IPS DF 19.7 (cell line): ENCODE measurements around the gene TGM6.

Experiments used
- DNase-seq: peaks from one replicate; pipeline ENCODE4 v3.0.0-alpha.2; 2013; ENCODE audit warnings: low read depth, low spot score

TGM6 gene

DNA sequence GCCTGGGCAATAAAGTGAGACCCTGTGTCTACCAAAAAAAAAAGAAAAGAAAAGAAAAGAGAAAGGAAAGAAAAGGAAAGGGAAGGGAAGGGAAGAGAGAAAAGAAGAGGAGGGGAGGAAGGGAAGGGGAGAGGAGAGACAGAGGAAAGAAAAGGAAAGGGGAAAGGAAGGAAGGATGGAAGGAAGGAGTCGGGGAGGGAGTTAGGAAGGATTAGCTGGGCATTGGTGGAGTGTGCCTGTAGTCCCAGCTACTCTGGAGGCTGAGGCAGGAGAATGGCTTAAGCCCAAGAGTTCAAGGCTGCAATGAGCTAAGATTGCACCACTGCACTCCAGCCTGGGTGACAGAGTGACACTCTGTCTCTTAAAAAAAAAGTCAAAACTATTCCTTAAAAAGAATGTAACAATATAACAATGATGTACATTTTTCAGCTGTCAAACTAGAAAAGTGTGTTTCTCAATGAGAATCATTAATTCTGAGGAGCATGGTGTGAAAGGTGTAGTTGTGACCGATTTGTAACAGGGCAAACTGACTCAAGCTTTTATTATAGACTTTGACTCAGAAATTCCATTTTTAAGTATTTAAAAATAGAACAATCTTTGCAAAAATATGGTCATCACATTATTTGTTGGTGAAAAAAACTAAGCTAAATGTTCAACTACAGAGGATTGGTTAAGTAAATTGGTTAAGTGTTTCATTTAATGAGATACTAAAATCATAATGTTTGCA, 75.2 kb downstream of the TGM6 start:
- DNase-seq, result no peak

DNA sequence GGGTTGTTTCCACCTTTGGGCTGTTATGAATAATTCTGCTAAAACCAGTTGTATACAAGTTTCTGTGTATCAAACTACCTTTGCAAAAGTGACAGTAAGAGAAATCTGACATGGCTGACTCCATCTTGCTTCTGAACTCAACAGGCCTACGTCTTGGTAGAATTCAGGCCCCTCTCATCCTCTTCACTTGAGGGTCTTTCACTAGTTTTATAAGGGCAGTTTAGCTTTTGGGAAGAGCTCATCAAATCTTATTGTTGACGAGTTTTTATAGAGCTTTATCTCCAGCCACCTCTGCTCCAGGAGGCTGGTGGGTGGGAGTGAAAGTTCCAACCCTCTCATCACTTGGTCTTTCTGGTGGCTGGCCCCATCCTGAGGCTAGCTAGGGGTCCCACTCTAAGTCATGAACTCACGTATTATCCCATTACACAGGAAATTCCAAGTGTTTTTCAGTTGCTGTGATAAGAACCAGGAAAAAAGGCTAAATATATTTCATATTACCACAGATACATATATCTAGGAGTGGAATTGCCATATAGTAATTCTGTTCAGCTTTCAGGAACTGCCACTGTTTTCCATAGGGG, 78.3 kb downstream of the TGM6 start:
- DNase-seq, result no peak

DNA sequence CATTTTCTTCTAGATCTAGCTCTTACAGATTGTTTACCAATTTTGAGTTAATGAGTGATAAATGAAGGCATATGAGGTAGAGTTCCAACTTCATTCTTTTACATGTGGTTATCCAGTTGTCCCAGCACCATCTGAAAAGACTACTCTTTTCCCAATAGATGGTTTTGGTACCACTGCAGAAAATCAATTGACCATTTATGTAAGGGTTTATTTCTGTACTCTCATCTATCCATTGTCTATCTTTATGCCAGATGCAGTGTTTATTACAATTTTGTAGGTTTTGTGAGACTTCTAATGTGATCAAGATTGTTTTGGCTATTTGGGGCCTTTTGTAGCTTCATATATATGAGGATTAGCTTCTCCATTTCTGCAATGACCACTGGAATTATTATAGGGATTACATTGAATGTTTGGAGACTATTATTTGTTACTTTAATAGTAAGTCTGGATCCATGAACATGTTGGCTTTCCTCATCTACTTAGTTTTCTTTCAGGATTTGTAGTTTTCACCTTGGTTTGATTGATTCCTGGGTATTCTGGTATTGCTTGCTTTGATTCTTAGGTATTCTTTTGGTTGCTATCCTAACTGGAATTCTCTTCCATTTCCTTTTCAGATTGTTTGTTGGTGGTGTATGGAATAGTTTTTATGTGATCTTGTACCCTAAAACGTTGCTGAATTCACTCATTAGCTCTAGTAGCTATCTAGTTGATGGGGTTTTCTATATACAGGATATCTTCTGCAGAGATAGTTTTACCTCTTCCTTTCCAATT, 79.5 kb downstream of the TGM6 start:
- no peak for DNase-seq

DNA sequence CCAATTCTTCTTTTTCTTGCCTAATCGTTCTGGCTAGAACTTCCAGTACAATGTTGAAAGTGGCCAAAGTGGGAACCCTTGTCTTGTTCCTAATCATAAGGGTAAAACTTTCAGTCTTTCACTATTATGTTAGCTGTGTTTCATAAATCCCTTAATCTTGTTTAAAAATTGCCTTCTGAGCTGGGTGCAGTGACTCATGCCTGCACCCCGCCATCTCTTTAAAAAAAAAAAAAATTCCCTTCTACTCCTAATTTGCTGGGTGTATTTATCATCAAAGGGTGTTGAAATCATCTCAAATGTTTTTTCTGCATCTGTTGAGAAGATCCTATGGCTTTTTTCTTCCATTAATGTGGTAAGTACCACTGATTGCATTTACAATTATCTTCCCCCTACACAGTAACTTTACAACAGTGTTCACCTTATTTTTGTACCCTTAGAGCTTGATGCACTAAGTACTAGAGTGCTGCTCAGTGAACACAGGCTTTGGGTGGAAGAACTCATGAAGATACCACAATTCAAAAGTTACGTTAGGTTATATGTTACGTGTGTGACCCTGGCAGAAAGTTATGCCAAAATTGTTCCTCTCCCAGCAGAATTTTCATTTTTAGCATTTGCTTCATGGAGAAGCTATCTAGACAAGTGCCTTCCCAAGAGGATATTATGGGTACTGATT, 80.2 kb downstream of the TGM6 start:
- no peak for DNase-seq

DNA sequence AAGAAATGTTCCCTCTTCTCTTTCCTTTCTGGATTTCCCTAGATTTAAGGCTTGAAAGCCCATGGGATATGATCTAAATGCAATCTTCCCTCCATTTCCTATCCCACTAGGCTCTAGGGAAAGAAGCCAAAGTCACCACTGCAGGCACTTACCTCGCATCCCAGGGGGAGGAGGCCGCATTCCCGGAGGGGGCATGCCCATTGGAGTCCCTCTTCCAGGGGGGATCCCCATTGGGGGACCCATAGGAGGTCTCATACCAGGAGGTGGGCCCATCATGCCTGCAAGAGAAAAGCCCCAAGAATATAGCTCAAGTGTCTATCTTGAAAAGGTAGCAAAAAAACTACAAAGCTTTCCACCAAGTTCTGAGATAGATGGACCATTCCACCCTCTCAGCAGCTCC, 81.8 kb downstream of the TGM6 start:
- no peak for DNase-seq

DNA sequence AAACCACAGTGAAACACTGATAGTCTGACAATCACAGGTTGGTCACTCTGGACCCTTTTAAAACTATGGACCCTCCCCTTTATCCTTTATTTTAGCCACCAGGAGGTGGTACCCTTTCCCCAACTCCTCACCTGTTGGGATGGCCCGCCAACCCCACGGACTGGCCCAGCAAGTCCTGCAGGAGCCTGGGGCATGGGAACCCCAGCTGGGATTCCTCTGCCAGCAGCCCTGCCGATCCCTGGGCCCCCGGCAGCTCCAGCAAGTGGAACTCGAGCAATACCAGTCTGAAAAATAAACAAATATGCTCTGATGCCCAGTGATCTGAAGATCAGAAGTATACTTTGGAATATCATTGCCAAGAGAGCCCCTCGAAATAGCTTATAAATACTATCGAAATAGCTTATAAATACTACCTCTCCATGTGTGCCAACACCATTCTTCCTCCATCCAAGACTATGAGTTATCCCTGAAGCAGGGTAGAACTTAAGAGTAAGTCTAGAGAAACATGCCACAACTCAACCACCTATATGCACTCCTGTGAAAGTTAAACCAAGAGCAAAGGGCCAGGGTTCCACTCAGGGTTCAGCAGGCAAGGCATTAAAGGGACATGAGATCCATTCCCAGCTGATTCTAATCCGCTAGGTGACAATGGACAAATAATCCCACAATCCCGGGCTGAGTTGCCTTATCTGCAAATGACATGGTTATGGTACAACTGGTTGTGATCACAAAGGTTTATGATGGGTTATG, 83.1 kb downstream of the TGM6 start:
- DNase-seq, result no peak

DNA sequence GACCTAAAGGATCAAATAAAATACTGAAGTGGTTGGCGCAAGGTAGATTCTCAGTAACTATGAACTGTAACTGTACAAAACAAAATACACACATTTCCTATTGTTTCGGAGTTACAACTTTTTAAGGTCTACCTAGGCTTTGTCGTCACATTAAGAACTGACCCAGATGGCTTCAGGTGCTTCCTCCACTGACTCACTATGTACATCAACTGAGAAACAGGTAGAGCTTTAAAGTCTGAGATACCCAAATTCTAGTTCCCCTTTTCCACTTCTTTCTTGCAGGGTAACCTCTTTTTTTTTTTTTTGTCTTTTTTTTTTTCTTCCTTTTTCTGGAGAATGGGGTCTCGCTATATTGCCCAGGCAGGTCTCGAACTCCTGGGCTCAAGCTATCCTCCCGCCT, 84.4 kb downstream of the TGM6 start:
- no peak for DNase-seq

DNA sequence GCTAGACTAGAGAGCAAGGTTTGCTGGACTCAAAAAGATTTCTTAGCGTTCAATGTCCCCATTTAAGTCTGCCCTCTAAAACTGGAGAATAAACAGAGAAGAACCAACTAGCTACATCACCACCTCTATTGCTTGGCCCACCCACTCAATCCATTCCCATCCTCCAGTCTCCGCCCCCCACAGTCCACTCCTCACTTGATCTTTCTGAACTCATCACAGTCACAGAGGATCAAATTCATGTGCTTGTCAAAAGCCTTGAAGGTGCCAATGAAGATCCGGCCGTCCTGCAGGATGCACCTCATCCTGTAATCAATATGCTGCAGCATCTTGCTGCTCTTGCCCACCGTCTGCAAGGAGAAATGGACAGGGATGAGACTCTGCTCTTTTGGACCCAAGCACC, 86.7 kb downstream of the TGM6 start:
- DNase-seq, result no peak

DNA sequence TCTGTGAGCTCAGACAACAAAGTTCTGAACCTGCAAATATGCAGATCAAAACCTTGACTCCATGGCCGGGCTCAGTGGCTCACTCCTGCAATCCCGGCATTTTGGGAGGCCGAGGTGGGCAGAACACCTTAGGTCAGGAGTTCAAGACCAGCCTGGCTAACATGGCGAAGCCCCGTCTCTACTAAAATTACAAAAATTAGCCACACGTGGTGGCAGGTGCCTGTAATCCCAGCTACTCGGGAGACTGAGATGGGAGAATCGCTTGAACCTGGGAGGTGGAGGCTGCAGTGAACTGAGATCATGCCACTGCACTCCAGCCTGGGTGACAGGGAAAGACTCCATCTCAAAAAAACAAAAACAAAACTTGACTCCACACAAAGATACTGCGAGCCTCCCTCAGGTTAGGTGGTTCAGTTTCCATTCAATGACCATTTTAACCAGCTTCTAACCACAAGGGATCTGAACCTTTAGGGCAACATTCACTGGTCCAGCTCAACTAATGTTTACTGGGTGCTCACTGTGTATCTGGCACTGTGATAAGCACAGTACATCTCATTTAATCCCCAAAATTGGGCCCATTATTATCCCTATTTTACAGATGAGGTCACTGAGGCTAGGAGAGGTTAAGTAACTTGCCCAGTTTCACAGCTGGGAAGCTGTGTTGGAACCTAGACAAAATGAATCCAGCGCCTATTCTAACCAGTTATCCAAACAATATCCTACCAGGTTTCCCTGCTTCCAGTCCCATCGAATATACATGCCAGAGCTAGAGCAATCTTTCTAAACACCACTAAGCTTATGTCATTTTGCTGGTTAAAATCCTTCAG, 88.1 kb downstream of the TGM6 start:
- DNase-seq, result no peak

DNA sequence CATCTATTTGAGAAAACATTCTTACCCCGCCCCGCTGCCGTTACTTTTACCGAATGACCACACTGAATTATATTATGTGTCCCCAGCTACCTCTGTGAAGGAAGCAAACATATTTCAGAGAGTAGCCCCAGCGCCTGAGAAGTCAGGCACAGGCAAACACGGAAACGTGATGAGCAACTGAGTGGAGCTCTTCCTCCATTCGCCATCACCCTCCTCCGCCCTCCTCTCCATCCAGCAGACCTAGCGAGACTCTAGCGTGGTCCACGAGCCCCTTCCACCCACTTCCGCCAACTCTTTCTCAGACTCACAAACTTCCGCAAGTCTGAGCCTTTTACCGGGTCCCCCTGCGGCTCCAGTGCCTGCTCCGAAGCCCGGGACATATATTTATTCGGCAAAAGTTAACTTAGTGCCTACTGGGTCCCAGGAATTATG, 89.3 kb downstream of the TGM6 start:
- no peak for DNase-seq

DNA sequence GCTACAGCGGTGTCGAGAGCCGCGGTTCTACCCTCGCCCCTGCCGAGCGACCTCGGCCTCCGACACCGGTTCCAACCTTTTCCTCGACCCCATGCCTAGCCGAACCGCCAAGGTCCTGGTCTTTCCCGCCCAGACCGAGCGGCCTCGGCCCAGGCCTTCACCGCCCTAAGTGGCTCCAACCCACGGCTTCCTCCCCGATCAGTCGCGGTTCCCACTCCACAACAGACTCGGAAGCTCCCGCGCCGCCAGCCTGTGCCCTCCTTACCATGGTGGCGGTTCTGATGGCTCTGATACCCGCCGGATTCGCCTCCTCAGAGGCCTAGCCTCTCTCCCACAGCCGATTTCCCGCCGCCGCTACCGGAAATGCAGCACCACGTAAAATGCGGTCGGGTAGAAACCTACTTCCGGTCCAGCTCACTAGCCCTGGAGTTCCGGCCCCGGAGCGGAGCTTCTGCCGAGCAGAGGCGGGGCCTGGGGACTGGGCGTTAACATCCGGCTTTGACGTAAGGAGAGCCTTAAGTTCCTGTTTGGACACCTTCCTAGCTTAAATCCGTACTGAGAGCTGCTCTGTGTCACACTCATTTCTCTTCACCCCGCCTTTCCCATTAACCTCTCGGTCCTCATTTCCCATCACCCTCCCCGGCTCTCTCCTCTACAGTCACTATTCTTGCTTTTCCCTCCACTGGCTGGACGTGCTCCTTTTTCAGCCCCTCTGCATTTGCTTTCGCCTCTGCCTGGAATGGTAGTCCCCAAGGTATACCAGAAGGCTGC, 89.9 kb downstream of the TGM6 start, which contains the start of gene SNRPB:
TSS of gene SNRPB (minus strand) at position 367 of the 771 bp plus-strand sequence. CDS start at position 268, 99 bp downstream.
- DNase-seq, result peak; percentile 95

DNA sequence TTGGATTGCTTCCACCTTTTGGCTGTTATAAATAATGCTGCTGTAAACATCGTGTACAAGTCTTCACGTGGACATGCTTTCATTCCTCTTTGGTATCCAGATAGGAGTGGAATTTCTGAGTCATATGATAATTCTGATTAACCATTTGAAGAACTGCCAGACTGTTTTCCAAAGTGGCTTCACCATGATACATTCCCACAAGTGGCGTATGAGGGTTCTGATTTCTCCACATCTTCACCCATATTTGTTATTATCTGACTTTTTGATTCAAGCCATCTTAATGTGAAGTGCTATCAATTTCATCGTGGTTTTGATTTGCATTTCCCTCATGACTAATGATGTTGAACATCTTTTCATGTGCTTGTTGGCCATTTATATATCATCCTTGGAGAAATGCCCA, 92.8 kb downstream of the TGM6 start:
- no peak for DNase-seq

DNA sequence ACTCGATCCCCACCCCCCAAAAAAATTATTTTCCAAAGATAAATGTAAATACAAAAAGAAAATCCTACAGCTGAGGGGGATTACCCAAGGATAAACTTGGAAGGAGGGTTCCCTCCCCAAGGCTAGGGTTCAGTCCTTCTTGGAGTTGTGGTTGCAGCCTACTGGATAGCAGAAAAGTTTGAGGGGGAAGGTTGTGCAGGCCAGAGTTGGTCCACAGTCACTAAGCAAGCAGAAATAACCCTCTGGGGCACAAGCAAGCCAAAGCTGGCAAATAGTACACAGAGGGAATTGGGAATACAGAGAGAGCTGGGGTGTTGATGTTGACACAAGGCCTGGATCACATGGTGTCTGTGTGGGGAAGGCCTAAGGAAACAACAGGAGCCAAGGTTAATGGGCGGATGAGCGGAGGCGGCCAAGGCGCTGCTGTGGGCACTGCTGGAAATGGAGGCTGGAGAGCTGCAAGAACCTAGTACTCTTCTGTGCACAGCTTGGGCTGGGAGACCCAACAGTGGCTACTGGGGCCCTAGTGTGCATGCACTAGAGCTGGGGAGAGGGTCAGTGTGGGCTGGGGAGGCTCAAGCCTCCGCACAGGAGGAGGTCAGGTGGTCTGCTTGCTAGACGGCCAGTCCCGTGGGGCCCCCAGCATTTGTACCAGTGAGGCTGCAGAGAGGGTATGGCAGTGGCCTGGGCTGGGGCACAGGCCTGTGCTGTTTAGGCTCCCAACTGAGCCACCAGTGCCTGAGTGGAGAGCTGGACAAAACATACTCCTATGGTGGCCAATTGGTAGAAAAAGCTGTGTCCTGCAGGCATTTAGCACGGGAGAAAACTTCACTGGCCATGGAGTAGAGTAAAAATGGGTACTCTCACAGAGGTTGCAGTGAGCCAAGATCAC, 95.4 kb downstream of the TGM6 start:
- no peak for DNase-seq

DNA sequence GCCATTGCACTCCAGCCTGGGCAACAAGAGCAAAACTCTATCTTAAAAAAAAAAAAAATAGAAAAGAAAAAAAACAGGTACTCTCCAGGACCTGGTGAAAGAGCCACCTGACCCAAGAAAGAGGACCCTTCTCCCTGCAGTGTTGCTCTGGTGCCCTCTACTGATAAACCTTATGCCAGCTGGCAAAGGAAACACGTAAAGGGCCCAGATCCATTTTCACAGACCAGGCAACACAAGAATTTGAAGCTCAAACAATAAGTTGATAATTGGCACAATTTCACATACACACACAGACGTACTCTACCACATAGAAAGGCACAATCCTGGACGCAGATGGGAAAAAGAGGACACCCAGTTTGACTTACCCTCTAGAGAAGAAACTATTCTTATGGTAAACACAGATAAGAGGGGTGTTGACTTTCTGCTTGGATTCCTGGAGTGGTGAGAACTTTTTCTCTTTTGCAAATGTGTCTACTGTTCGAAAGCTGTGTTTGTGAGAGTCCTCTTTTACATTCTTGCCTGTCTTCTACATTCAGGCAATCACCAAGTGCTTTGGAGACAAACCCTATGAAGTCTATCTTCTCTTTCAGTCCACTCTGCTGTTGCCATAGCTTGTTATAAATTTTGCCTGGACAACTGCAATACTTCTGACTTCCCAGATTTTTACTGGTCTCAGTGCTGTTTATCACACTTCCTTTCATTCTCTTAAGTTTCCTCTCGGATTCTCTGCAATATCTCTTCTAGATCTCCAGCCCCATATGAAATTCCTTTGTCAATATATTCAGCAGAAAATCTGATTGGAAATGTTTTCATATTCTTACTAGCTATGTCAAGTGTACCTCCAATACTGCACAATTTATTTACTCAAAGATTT, 96.3 kb downstream of the TGM6 start:
- DNase-seq, result no peak

DNA sequence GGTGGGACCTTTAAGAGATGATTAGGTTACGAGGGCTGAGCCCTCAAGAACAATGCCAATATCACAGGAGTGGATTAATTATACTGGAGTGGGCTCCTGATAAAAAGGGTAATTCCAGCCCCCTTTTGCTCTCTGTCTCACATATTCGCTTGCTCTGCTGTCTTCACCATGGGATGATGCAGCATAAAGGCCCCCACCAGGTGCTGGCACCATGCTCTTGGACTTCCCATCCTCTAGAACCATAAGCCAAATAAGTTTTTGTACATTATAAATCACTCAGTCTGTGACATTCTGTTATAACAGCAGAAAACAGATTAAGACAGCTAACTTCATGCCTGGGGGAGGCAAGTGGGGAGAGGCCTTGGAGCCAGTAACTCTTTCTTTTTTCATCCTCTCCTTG, 99.7 kb downstream of the TGM6 start:
- DNase-seq, result no peak
